ENCODE measurements around the gene SNX20. TPM values are rescaled to one million over a fixed set of nuclear protein-coding genes. Genes with fewer than 3 reads are reported as not detected.

SNX20 gene
- total and polyA plus RNA-seq, 2 of the 4 experiments (the other 2 are of a cell fraction): not detected

GRCh38 chr16:50724306-50724705, 43.2 kb upstream of the SNX20 start:
- no peak overlapping the region for H4K91ac ChIP-seq (ENCODE audit: insufficient read depth, low read depth, low read length)
- H2BK5ac ChIP-seq (ENCODE audit: low read depth, low read length, poor library complexity, severe bottlenecking): no peak overlapping the region
- H3K27me3 ChIP-seq (ENCODE audit: control insufficient read depth, insufficient read depth, low read length): no peaks in the 10 kb centered on the region
- H3K9me3 ChIP-seq (ENCODE audit: control insufficient read depth, insufficient read depth, low read length): no peaks in the 10 kb centered on the region; the same call in 1 of the 2 replicates
- no peak overlapping the region for H3K18ac ChIP-seq (ENCODE audit: low read depth, low read length)
- H3K9me1 ChIP-seq (ENCODE audit: insufficient read depth, low read length): no peaks in the 10 kb centered on the region
- H2BK15ac ChIP-seq (ENCODE audit: low read depth, low read length): no peak overlapping the region
- intact Hi-C loops (cut with micrococcal nuclease): no loop called here
- no peak overlapping the region for H3K4ac ChIP-seq (ENCODE audit: low read depth, low read length)
- dilution Hi-C loops (cut with HindIII; ENCODE audit: low sequenced_read_pairs, unreplicated experiment): no loop called here
- CTCF ChIA-PET: interaction anchor here (0.6 kb wide), 1 partner anchor 24 kb away, joined by 5 read pairs; no protein-coding TSS in a partner anchor
- H2BK20ac ChIP-seq (ENCODE audit: low read depth, low read length): no peak overlapping the region
- ATAC-seq (ENCODE audit: low read depth): no peak
- DNase-seq: no peak
- no peak overlapping the region for H2BK120ac ChIP-seq (ENCODE audit: low read depth, low read length)
- TF ChIP-seq RAD21 (IDR thresholded peaks at IDR 0.05; ENCODE audit: low read length) (no peak), MXI1 (IDR thresholded peaks at IDR 0.05; ENCODE audit: borderline replicate concordance, low read depth, low read length) (no peak), POLR2A (IDR thresholded peaks at IDR 0.05; ENCODE audit: low read depth, low read length) (no peak), BHLHE40 (IDR thresholded peaks at IDR 0.05; ENCODE audit: low read depth, low read length) (no peak), SMC3 (IDR thresholded peaks at IDR 0.05; ENCODE audit: low read depth, low read length) (no peak), CEBPB (IDR thresholded peaks at IDR 0.05; ENCODE audit: low read depth, low read length) (no peak), MAFK (IDR thresholded peaks at IDR 0.05; ENCODE audit: low read depth, low read length) (no peak), CHD1 (IDR thresholded peaks at IDR 0.05; ENCODE audit: low read depth, low read length) (no peak), FOS (IDR thresholded peaks at IDR 0.05; ENCODE audit: low read depth, low read length) (no peak)
- TF ChIP-seq, protein P1, sequence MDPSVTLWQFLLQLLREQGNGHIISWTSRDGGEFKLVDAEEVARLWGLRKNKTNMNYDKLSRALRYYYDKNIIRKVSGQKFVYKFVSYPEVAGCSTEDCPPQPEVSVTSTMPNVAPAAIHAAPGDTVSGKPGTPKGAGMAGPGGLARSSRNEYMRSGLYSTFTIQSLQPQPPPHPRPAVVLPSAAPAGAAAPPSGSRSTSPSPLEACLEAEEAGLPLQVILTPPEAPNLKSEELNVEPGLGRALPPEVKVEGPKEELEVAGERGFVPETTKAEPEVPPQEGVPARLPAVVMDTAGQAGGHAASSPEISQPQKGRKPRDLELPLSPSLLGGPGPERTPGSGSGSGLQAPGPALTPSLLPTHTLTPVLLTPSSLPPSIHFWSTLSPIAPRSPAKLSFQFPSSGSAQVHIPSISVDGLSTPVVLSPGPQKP (IDR thresholded peaks at IDR 0.05; ENCODE audit: borderline replicate concordance, low read depth, low read length): no peak
- TF ChIP-seq, protein P2, sequence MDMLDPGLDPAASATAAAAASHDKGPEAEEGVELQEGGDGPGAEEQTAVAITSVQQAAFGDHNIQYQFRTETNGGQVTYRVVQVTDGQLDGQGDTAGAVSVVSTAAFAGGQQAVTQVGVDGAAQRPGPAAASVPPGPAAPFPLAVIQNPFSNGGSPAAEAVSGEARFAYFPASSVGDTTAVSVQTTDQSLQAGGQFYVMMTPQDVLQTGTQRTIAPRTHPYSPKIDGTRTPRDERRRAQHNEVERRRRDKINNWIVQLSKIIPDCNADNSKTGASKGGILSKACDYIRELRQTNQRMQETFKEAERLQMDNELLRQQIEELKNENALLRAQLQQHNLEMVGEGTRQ (IDR thresholded peaks at IDR 0.05; ENCODE audit: low read depth, low read length): no peak
- H3K79me1 ChIP-seq (ENCODE audit: low read depth in 1 of 2, low read length in 2 of 2): no peaks in the 10 kb centered on the region
- no peak overlapping the region for H2AFZ ChIP-seq (replicated peaks; ENCODE audit: low read length, poor library complexity)
- POLR2A ChIA-PET (ENCODE audit: unreplicated experiment): no interaction called here
- H4K5ac ChIP-seq (ENCODE audit: low read depth, low read length): no peak overlapping the region
- H4K20me1 ChIP-seq (ENCODE audit: insufficient read depth, low read length): no peaks in the 10 kb centered on the region
- no peak overlapping the region for H3K14ac ChIP-seq (replicated peaks; ENCODE audit: low read depth, low read length)
- H3K36me3 ChIP-seq (ENCODE audit: control insufficient read depth, insufficient read depth, low read length): no peaks in the 10 kb centered on the region
- BruUV-seq (replicated peaks): no TSS peak
- H3K27ac ChIP-seq (ENCODE audit: insufficient read depth, low read length): no peak overlapping the region
- H3K4me1 ChIP-seq (ENCODE audit: control insufficient read depth, insufficient read depth, low read length): no peaks in the 10 kb centered on the region
- H3K23ac ChIP-seq (ENCODE audit: low read depth, low read length): no peak overlapping the region
- H4K8ac ChIP-seq (ENCODE audit: low read depth in 2 of 2, low read length in 2 of 2): no peak overlapping the region
- H3K56ac ChIP-seq (ENCODE audit: extremely low read depth, insufficient read depth, low read length): no peak overlapping the region
- H2AK5ac ChIP-seq (ENCODE audit: low read depth, low read length): no peak overlapping the region
- no peak overlapping the region for H3K4me2 ChIP-seq (ENCODE audit: low read depth, low read length)
- in situ Hi-C loops (cut with MboI; ENCODE audit: low sequenced_read_pairs): no loop called here
- no peak overlapping the region for H3K4me3 ChIP-seq (ENCODE audit: insufficient read depth, low read depth, low read length)
- H3K9ac ChIP-seq (ENCODE audit: low read depth, low read length): no peak overlapping the region
- no peak overlapping the region for H2AK9ac ChIP-seq (replicated peaks; ENCODE audit: low read depth, low read length, poor library complexity)

Measured in IMR-90 (cell line).